GM12878 (cell line): ENCODE measurements around the gene ADAMTS1.

Experiments used
- RAD21 ChIP-seq: IDR thresholded peaks from 2 replicates; pipeline ENCODE4 v1.6.1; 2011; ENCODE audit warnings: mild to moderate bottlenecking, low read depth, low read length, moderate library complexity; ENCODE audit not compliant: insufficient read depth
- TAF1 ChIP-seq: IDR thresholded peaks from 2 replicates; pipeline ENCODE4 v1.6.1; 2011; ENCODE audit warnings: mild to moderate bottlenecking, low read depth, low read length, borderline replicate concordance
- TARDBP ChIP-seq: IDR thresholded peaks from 2 replicates; pipeline ENCODE4 v1.6.1; 2016; ENCODE audit warnings: borderline replicate concordance
- TF ChIP-seq, protein P1 (sequence below): fragments of 450-650 bp; formaldehyde crosslinking; IDR thresholded peaks from 2 replicates; pipeline ENCODE4 v1.4.0; 2022; ENCODE audit warnings: mild to moderate bottlenecking, moderate library complexity
- TF ChIP-seq, protein P2 (sequence below): fragments of 450-650 bp; IDR thresholded peaks from 2 replicates; pipeline ENCODE4 v1.6.1; 2017; ENCODE audit warnings: mild to moderate bottlenecking, low read depth, inconsistent platforms; ENCODE audit not compliant: poor library complexity, severe bottlenecking
- TF ChIP-seq, protein P3 (sequence below), 3 experiments: IDR thresholded peaks in 2 of 3; conservative IDR thresholded peaks in 1 of 3; 2 replicates each; pipeline ENCODE4 v1.5.1; 2011; ENCODE audit warnings: low read depth in 3 of 3, low read length in 3 of 3, mild to moderate bottlenecking in 3 of 3, control low read depth in 2 of 3, moderate library complexity in 2 of 3, inconsistent platforms in 1 of 3, mixed read lengths in 1 of 3; ENCODE audit not compliant: control insufficient read depth in 2 of 3, insufficient read depth in 1 of 3; ENCODE audit errors: extremely low read depth in 1 of 3
- TF ChIP-seq, protein P4 (sequence below): fragments of 450-650 bp; IDR thresholded peaks from 2 replicates; pipeline ENCODE4 v1.6.1; 2017; ENCODE audit warnings: mild to moderate bottlenecking

DNA sequence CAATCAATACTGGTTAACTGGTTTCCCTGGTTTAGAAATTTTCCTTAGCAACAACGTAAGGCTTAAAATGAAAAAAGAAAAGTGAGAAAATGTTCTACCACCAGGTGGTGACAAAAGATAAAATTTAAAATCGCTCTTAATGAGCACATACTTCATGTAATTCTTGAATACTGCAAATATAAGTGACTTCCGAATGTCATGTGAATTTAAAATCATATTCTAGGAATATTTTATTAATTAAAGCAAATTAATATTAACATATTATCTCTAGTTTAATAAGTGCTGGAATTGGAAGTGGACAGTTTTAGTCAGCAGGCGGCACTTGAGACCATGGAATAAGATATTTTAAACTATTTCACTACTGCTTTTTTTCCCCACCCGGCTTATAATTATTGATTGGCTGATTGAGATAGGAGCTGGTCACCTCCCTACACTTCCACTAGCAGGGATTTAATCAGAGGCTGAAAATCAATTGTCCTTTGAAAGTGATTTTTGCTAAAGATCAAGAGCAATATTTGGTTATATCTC is 5.0 kb upstream of the ADAMTS1 start:
- TF ChIP-seq, protein P1, sequence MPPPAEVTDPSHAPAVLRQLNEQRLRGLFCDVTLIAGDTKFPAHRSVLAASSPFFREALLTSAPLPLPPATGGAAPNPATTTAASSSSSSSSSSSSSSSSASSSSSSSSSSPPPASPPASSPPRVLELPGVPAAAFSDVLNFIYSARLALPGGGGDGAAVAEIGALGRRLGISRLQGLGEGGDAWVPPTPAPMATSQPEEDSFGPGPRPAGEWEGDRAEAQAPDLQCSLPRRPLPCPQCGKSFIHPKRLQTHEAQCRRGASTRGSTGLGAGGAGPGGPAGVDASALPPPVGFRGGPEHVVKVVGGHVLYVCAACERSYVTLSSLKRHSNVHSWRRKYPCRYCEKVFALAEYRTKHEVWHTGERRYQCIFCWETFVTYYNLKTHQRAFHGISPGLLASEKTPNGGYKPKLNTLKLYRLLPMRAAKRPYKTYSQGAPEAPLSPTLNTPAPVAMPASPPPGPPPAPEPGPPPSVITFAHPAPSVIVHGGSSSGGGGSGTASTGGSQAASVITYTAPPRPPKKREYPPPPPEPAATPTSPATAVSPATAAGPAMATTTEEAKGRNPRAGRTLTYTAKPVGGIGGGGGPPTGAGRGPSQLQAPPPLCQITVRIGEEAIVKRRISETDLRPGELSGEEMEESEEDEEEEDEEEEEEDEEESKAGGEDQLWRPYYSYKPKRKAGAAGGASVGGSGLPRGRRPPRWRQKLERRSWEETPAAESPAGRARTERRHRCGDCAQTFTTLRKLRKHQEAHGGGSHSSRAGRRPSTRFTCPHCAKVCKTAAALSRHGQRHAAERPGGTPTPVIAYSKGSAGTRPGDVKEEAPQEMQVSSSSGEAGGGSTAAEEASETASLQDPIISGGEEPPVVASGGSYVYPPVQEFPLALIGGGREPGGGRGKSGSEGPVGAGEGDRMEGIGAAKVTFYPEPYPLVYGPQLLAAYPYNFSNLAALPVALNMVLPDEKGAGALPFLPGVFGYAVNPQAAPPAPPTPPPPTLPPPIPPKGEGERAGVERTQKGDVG (CRISPR knock-in tag): no peak
- peak; percentile 39 for TF ChIP-seq RAD21
- no peak for TF ChIP-seq TARDBP
- TF ChIP-seq, protein P2, sequence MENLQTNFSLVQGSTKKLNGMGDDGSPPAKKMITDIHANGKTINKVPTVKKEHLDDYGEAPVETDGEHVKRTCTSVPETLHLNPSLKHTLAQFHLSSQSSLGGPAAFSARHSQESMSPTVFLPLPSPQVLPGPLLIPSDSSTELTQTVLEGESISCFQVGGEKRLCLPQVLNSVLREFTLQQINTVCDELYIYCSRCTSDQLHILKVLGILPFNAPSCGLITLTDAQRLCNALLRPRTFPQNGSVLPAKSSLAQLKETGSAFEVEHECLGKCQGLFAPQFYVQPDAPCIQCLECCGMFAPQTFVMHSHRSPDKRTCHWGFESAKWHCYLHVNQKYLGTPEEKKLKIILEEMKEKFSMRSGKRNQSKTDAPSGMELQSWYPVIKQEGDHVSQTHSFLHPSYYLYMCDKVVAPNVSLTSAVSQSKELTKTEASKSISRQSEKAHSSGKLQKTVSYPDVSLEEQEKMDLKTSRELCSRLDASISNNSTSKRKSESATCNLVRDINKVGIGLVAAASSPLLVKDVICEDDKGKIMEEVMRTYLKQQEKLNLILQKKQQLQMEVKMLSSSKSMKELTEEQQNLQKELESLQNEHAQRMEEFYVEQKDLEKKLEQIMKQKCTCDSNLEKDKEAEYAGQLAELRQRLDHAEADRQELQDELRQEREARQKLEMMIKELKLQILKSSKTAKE: no peak
- TF ChIP-seq TAF1: no peak
- TF ChIP-seq, protein P3, sequence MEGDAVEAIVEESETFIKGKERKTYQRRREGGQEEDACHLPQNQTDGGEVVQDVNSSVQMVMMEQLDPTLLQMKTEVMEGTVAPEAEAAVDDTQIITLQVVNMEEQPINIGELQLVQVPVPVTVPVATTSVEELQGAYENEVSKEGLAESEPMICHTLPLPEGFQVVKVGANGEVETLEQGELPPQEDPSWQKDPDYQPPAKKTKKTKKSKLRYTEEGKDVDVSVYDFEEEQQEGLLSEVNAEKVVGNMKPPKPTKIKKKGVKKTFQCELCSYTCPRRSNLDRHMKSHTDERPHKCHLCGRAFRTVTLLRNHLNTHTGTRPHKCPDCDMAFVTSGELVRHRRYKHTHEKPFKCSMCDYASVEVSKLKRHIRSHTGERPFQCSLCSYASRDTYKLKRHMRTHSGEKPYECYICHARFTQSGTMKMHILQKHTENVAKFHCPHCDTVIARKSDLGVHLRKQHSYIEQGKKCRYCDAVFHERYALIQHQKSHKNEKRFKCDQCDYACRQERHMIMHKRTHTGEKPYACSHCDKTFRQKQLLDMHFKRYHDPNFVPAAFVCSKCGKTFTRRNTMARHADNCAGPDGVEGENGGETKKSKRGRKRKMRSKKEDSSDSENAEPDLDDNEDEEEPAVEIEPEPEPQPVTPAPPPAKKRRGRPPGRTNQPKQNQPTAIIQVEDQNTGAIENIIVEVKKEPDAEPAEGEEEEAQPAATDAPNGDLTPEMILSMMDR (IDR thresholded peaks at IDR 0.05 in 2 of 3, conservative IDR thresholded peaks at IDR 0.05 in 1 of 3; ENCODE audit: control insufficient read depth in 2 of 3, extremely low read depth in 1 of 3, insufficient read depth in 1 of 3, low read depth in 3 of 3, low read length in 3 of 3): peak; percentile 8 to 33 (median 11); a peak in 3 of 6 replicates
- TF ChIP-seq, protein P4, sequence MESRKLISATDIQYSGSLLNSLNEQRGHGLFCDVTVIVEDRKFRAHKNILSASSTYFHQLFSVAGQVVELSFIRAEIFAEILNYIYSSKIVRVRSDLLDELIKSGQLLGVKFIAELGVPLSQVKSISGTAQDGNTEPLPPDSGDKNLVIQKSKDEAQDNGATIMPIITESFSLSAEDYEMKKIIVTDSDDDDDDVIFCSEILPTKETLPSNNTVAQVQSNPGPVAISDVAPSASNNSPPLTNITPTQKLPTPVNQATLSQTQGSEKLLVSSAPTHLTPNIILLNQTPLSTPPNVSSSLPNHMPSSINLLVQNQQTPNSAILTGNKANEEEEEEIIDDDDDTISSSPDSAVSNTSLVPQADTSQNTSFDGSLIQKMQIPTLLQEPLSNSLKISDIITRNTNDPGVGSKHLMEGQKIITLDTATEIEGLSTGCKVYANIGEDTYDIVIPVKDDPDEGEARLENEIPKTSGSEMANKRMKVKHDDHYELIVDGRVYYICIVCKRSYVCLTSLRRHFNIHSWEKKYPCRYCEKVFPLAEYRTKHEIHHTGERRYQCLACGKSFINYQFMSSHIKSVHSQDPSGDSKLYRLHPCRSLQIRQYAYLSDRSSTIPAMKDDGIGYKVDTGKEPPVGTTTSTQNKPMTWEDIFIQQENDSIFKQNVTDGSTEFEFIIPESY: no peak
